Ovary (tissue), 9 donors: ENCODE measurements around the gene CCDC136. TPM values are rescaled to one million over a fixed set of nuclear protein-coding genes. Genes with fewer than 3 reads are reported as not detected.

Source experiments
- DNase-seq, 5 donors: peaks; one replicate each; pipeline ENCODE4 v3.0.0-alpha.2; 2019 to 2020
- H3K27ac ChIP-seq, 2 donors: fragments of 200-600 bp; one replicate each; pipeline versions ENCODE4 v1.5.1 to v1.8.0; 2019 to 2022
- H3K27me3 ChIP-seq: fragments of 200-600 bp; one replicate; pipeline ENCODE4 v1.8.0; 2022
- H3K36me3 ChIP-seq: fragments of 200-600 bp; sonication (generic); one replicate; pipeline ENCODE4 v1.5.1; 2019
- H3K4me1 ChIP-seq: one replicate; pipeline ENCODE4 v1.8.1; 2013; ENCODE audit warnings: mild to moderate bottlenecking, moderate library complexity; ENCODE audit not compliant: insufficient read depth
- H3K4me3 ChIP-seq: fragments of 200-600 bp; sonication (generic); one replicate; pipeline ENCODE4 v1.5.1; 2017
- H3K9me3 ChIP-seq, 2 donors: fragments of 200-600 bp in 1 of 2; sonication (generic) in 1 of 2; one replicate each; pipeline versions ENCODE4 v1.5.1 to v1.8.1; 2013 to 2019; ENCODE audit warnings: mild to moderate bottlenecking in 1 of 2, moderate library complexity in 1 of 2
- EP300 ChIP-seq: sonication (generic); formaldehyde crosslinking; IDR thresholded peaks from one replicate; pipeline ENCODE4 v1.6.1; 2017; ENCODE audit warnings: antibody characterized with exemption
- POLR2A ChIP-seq: fragments of 450-650 bp; IDR thresholded peaks from one replicate; pipeline ENCODE4 v1.6.1; 2017; ENCODE audit warnings: antibody characterized with exemption, mild to moderate bottlenecking, moderate library complexity
- WGBS, 3 donors: extraction: QIAGEN DNeasy Blood & Tissue Kit in 1 of 3; methylation state at CpG; one replicate each; pipeline versions ENCODE4 v1.1.5 to v1.1.7; 2013 to 2017; 5-methylcytosine and 5-hydroxymethylcytosine counted together
- intact Hi-C, 4 donors: fragments of 100-400 bp; cut with DNase I; formaldehyde crosslinking; loops; one replicate each; pipeline versions ENCODE4 v1.11.0 to v1.15.1; 2022 to 2023
- polyA plus RNA-seq, 2 donors: library from polyadenylated mRNA; stranded (reverse); fragments of 200-250 nt in 1 of 2; fragments of 350-450 nt in 1 of 2; fragmentation: Illumina TruSeq in 1 of 2; extraction: RNeasy Lipid Tissue Mini Kit (QIAGEN cat#74804) in 1 of 2; gene quantifications; one replicate each; pipeline ENCODE4 v1.2.3, GENCODE V29; 2013 to 2014
- total RNA-seq, 7 donors: library from RNA; depleted of rRNA in 2 of 7; stranded (reverse); fragments of >200 nt in 2 of 7; fragmentation: NEBNext Ultra II Directional in 3 of 7; extraction: Animal tissue kit (Norgen Biotek cat#: 25700) in 3 of 7; gene quantifications; one replicate each; pipeline versions ENCODE4 v1.1.0 to v1.2.4, GENCODE V29; 2016 to 2023
- TF ChIP-seq, protein P1 (sequence below), 3 donors: fragments of 450-650 bp in 2 of 3; fragments of 200-600 bp in 1 of 3; IDR thresholded peaks; one replicate each; pipeline versions ENCODE4 v1.5.1 to v1.8.0; 2016 to 2022; ENCODE audit warnings: antibody characterized with exemption in 3 of 3, mild to moderate bottlenecking in 1 of 3
- donor health status: DM: no; HTN: no; CAD: no; lungs with moderate emphysema.
- donor health status: DM: no; HTN: no; CAD: no.
- donor health status: Bipolar disorder and iron deficiency.
- donor health status: DM: yes; HTN: yes; CAD: no.
- donor health status: DM: no; HTN: no; CAD: no.
- donor health status: DM: yes; HTN: yes; CAD: no.

The CCDC136 gene
- total and polyA plus RNA-seq, 9 donors, result 2.4 to 14.0 (median 5.8) TPM

DNA sequence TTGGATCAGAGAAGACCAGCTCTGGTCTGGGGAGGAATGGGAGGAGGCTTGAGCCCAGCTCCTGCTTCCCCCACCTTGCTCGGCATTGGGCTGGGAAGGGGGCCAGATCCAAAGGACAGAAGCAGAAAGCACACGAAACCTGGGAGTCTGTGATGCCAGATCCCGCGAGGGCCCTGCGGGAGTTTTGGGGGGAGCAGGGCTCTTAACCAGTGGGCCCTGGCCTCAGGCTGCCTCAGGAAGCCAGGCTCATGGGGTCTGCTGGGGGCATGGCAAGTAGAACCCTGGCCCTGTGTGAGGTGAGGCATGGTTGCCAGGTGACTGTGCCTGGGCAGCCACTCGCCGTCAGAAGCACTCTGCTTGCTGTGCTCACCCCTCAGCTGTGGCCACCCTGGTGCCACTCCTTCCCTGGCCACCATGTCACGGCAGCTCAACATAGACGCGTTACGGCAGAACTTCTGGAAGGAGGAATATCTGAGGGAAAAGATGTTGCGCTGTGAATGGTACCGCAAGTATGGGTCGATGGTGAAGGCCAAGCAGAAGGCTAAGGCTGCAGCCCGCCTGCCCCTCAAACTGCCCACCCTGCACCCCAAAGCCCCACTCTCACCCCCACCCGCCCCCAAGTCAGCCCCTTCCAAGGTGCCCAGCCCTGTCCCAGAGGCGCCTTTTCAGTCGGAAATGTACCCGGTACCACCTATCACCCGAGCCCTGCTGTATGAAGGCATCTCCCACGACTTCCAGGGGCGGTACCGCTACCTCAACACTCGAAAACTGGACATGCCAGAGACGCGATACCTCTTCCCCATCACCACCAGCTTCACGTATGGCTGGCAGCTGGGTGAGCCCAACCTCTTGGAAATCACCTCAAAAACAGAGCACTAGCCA lies 74.5 kb downstream of the CCDC136 start:
- intact Hi-C loops, result no loop called here
- DNase-seq, result no peak
- no peaks in the 10 kb centered on the region for H3K9me3 ChIP-seq
- no peaks in the 10 kb centered on the region for H3K36me3 ChIP-seq
- WGBS, 3 donors, result 92 to 93% (median 92%) methylated on average over 27 of the region's 27 CpGs
- peaks cover 10% of the 10 kb centered on the region for H3K4me1 ChIP-seq
- no peak overlapping the region for H3K27ac ChIP-seq
- H3K27me3 ChIP-seq, result no peaks in the 10 kb centered on the region
- H3K4me3 ChIP-seq, result no peak overlapping the region
- TF ChIP-seq POLR2A (no peak), EP300 (no peak)
- TF ChIP-seq, protein P1, sequence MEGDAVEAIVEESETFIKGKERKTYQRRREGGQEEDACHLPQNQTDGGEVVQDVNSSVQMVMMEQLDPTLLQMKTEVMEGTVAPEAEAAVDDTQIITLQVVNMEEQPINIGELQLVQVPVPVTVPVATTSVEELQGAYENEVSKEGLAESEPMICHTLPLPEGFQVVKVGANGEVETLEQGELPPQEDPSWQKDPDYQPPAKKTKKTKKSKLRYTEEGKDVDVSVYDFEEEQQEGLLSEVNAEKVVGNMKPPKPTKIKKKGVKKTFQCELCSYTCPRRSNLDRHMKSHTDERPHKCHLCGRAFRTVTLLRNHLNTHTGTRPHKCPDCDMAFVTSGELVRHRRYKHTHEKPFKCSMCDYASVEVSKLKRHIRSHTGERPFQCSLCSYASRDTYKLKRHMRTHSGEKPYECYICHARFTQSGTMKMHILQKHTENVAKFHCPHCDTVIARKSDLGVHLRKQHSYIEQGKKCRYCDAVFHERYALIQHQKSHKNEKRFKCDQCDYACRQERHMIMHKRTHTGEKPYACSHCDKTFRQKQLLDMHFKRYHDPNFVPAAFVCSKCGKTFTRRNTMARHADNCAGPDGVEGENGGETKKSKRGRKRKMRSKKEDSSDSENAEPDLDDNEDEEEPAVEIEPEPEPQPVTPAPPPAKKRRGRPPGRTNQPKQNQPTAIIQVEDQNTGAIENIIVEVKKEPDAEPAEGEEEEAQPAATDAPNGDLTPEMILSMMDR (IDR thresholded peaks at IDR 0.05), result no peak

DNA sequence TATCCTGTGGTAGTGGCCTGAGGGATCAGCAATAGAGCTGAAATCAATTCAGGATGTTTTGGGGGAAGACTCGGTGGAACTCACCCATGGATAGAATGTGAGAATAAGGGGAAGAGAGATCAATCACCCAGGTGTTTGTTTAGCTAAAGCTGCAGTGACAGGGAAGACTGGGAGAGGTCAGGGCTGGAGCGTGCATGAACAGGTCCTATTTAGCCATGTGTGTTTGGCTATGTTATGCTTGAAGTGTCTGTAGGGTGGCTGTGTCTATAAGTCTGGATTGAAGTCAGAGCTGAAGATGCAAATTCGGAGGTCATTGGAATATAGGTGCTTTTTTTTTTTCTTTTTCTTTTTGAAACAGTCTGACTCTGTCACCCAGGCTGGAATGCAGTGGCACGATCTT lies 75.5 kb downstream of the CCDC136 start:
- no peaks in the 10 kb centered on the region for H3K27me3 ChIP-seq
- H3K27ac ChIP-seq, result no peak overlapping the region
- WGBS, 3 donors, result 85 to 91% (median 86%) methylated on average over 4 of the region's 4 CpGs
- peaks cover 10% of the 10 kb centered on the region for H3K4me1 ChIP-seq
- no peak overlapping the region for H3K4me3 ChIP-seq
- no peak for DNase-seq
- H3K36me3 ChIP-seq, result no peaks in the 10 kb centered on the region
- intact Hi-C loops, result no loop called here
- H3K9me3 ChIP-seq, result no peaks in the 10 kb centered on the region
- TF ChIP-seq POLR2A, result no peak
- TF ChIP-seq EP300, result no peak
- TF ChIP-seq, protein P1 (IDR thresholded peaks at IDR 0.05), result no peak

DNA sequence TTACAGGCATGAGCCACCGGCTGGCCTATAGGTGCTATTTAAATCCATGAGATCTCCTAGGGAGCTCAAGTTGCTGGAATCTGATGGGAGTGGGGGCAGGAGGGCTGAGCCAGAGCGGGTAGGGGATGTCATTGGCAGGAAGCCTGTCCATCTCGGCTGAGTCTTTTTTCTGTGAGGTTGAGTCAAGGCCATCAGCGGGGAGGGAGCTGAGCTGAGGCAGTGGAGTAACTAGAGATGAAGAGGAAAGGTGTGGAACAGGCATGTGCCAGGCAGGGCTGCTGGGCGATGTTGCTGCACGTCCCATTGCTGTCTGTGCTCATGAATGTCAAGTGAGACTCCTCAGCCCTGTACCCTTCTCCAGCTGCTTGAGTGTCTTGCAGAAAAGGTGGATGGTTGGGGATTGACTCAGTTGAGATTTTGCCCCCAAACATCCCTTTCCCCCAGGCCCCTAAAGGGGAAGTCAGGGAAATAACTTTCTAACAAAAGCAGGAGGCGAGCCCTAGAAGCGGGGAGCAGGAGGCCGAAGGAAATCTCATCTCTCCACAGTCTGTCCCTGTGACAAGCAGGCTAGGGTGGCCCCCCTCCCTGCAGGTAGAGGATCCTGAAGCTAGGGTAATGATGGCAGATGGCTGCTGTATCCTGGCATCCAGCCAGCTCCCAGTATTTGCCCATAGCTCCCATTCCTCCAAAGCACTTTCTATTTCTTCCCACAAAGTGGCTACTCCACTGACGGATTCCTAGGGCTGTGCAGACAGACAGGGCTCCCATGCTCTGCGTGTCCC lies 76.3 kb downstream of the CCDC136 start:
- 73 to 80% (median 76%) methylated on average over 11 of the region's 11 CpGs for WGBS, 3 donors
- H3K27ac ChIP-seq, result no peak overlapping the region
- peaks cover 9% of the 10 kb centered on the region for H3K4me1 ChIP-seq
- H3K9me3 ChIP-seq, result no peaks in the 10 kb centered on the region
- no peak for DNase-seq
- no peaks in the 10 kb centered on the region for H3K36me3 ChIP-seq
- H3K27me3 ChIP-seq, result no peaks in the 10 kb centered on the region
- no peak overlapping the region for H3K4me3 ChIP-seq
- intact Hi-C loops, result no loop called here
- no peak for TF ChIP-seq EP300
- TF ChIP-seq, protein P1 (IDR thresholded peaks at IDR 0.05), result no peak
- TF ChIP-seq POLR2A, result no peak

DNA sequence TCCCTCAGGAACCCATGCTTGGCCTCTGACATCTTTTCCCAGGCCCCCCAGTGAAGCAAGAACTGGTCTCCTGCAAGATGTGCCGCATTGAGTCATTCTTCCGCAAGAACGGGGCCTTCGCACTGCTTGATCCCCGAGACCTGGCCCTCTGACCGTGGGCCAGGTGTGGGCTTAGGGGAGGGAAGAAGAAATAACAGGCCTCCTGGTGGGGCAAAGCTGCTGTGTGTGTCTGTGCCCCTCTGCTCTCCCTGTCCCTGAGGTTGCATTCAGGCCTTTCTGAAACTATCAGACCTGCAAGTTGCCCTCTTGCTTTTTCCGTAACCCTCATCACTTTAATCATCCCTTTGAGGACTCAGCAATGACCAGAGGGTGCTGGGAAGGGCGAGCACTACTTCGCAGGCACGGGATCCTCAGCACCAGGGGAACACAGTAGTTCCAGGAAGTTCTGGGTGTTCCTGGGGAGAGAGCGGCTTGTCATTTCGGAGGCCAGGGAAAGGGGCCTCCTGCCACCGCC lies 76.9 kb downstream of the CCDC136 start:
- H3K9me3 ChIP-seq, result no peaks in the 10 kb centered on the region
- 52 to 62% (median 56%) methylated on average over 13 of the region's 13 CpGs for WGBS, 3 donors
- intact Hi-C loops, result no loop called here
- no peak for DNase-seq
- H3K4me3 ChIP-seq, result peak overlapping the region; percentile 33
- H3K36me3 ChIP-seq, result no peaks in the 10 kb centered on the region
- TF ChIP-seq POLR2A (no peak), EP300 (no peak)
- TF ChIP-seq, protein P1 (IDR thresholded peaks at IDR 0.05), result no peak
- peaks cover 5% of the 10 kb centered on the region for H3K4me1 ChIP-seq
- H3K27me3 ChIP-seq, result no peaks in the 10 kb centered on the region
- no peak overlapping the region for H3K27ac ChIP-seq
